Neuronal stem cell (in vitro differentiated cells): ENCODE measurements around the gene SMAD4.

Source experiments
- DNase-seq: peaks from one replicate; pipeline ENCODE4 v3.0.0-alpha.2; 2013; ENCODE audit warnings: low spot score
- H2AFZ ChIP-seq: one replicate; pipeline ENCODE4 v1.6.1; 2013; ENCODE audit warnings: mild to moderate bottlenecking, low read length, inconsistent platforms
- H2AK5ac ChIP-seq: 2 replicates; pipeline ENCODE4 v1.6.1; 2013; ENCODE audit warnings: low read depth, mild to moderate bottlenecking, inconsistent platforms, low read length, moderate library complexity, mixed read lengths
- H2BK120ac ChIP-seq: 2 replicates; pipeline ENCODE4 v1.6.1; 2013; ENCODE audit warnings: low read depth, mild to moderate bottlenecking, inconsistent platforms, low read length, moderate library complexity, mixed read lengths
- H2BK12ac ChIP-seq: one replicate; pipeline ENCODE4 v1.6.1; 2013; ENCODE audit warnings: low read length, inconsistent platforms
- H2BK15ac ChIP-seq: 2 replicates; pipeline ENCODE4 v1.6.1; 2013; ENCODE audit warnings: mild to moderate bottlenecking, low read length, inconsistent platforms, mixed read lengths
- H2BK5ac ChIP-seq: one replicate; pipeline ENCODE4 v1.6.1; 2013; ENCODE audit warnings: inconsistent platforms, mild to moderate bottlenecking, low read length, moderate library complexity
- H3K14ac ChIP-seq: one replicate; pipeline ENCODE4 v1.6.1; 2013; ENCODE audit warnings: low read length, inconsistent platforms
- H3K18ac ChIP-seq: 2 replicates; pipeline ENCODE4 v1.6.1; 2013; ENCODE audit warnings: low read length, inconsistent platforms
- H3K23ac ChIP-seq: 2 replicates; pipeline ENCODE4 v1.6.1; 2013; ENCODE audit warnings: low read depth, mild to moderate bottlenecking, mixed read lengths, low read length, inconsistent platforms; ENCODE audit not compliant: poor library complexity
- H3K27ac ChIP-seq: replicated peaks from 3 replicates; pipeline ENCODE4 v1.5.1; 2013; ENCODE audit warnings: low read length, inconsistent platforms
- H3K27me3 ChIP-seq, 3 experiments: 2 replicates each; pipeline ENCODE4 v1.6.1; 2013; ENCODE audit warnings: low read length in 3 of 3, mild to moderate bottlenecking in 2 of 3, inconsistent platforms in 1 of 3, low read depth in 1 of 3, mixed read lengths in 1 of 3, moderate library complexity in 1 of 3; ENCODE audit not compliant: control insufficient read depth in 3 of 3, insufficient read depth in 3 of 3
- H3K36me3 ChIP-seq, 2 donors: replicated peaks in 1 of 2; 2 replicates each; pipeline ENCODE4 v1.6.1; 2013; ENCODE audit warnings: low read length in 2 of 2; ENCODE audit not compliant: control insufficient read depth in 2 of 2, insufficient read depth in 2 of 2
- H3K4ac ChIP-seq: 2 replicates; pipeline ENCODE4 v1.6.1; 2013; ENCODE audit warnings: inconsistent platforms, mild to moderate bottlenecking, low read length, moderate library complexity
- H3K4me1 ChIP-seq, 2 donors: 1 replicate in 1 of 2; 2 replicates in 1 of 2; pipeline ENCODE4 v1.6.1; 2013; ENCODE audit warnings: low read length in 2 of 2, low read depth in 1 of 2; ENCODE audit not compliant: control insufficient read depth in 2 of 2, insufficient read depth in 1 of 2
- H3K4me2 ChIP-seq: one replicate; pipeline ENCODE4 v1.6.1; 2013; ENCODE audit warnings: mild to moderate bottlenecking, low read length, inconsistent platforms; ENCODE audit not compliant: insufficient read depth, poor library complexity, severe bottlenecking
- H3K4me3 ChIP-seq, 2 donors: 2 replicates each; pipeline ENCODE4 v1.5.1; 2013; ENCODE audit warnings: low read length in 2 of 2, mild to moderate bottlenecking in 2 of 2, inconsistent platforms in 1 of 2, moderate library complexity in 1 of 2
- H3K79me1 ChIP-seq: one replicate; pipeline ENCODE4 v1.6.1; 2013; ENCODE audit warnings: low read depth, mild to moderate bottlenecking, inconsistent platforms, low read length, moderate library complexity
- H3K9ac ChIP-seq: one replicate; pipeline ENCODE4 v1.6.1; 2013; ENCODE audit warnings: mild to moderate bottlenecking, low read depth, low read length, inconsistent platforms; ENCODE audit not compliant: poor library complexity
- H3K9me3 ChIP-seq, 2 donors: replicated peaks in 1 of 2; 2 replicates each; pipeline versions ENCODE3 to v1.6.1; 2013; ENCODE audit warnings: low read length in 2 of 2, mild to moderate bottlenecking in 2 of 2, inconsistent platforms in 1 of 2, low read depth in 1 of 2, mixed read lengths in 1 of 2, moderate library complexity in 1 of 2; ENCODE audit not compliant: control insufficient read depth in 2 of 2, insufficient read depth in 1 of 2
- H4K8ac ChIP-seq: one replicate; pipeline ENCODE4 v1.6.1; 2013; ENCODE audit warnings: low read depth, mild to moderate bottlenecking, inconsistent platforms, low read length, moderate library complexity
- H4K91ac ChIP-seq: one replicate; pipeline ENCODE4 v1.6.1; 2013; ENCODE audit warnings: low read length, low read depth, mild to moderate bottlenecking, inconsistent platforms; ENCODE audit not compliant: poor library complexity
- WGBS, 2 donors: extraction: QIAGEN DNeasy Blood & Tissue Kit; methylation state at CpG; one replicate each; pipeline ENCODE4 v1.1.7; 2013; ENCODE audit warnings: missing lambda C conversion rate in 2 of 2, mixed read lengths in 1 of 2; ENCODE audit not compliant: insufficient read length in 2 of 2, insufficient replicate concordance in 1 of 2; ENCODE audit errors: extremely low coverage in 2 of 2; 5-methylcytosine and 5-hydroxymethylcytosine counted together

The SMAD4 gene

DNA sequence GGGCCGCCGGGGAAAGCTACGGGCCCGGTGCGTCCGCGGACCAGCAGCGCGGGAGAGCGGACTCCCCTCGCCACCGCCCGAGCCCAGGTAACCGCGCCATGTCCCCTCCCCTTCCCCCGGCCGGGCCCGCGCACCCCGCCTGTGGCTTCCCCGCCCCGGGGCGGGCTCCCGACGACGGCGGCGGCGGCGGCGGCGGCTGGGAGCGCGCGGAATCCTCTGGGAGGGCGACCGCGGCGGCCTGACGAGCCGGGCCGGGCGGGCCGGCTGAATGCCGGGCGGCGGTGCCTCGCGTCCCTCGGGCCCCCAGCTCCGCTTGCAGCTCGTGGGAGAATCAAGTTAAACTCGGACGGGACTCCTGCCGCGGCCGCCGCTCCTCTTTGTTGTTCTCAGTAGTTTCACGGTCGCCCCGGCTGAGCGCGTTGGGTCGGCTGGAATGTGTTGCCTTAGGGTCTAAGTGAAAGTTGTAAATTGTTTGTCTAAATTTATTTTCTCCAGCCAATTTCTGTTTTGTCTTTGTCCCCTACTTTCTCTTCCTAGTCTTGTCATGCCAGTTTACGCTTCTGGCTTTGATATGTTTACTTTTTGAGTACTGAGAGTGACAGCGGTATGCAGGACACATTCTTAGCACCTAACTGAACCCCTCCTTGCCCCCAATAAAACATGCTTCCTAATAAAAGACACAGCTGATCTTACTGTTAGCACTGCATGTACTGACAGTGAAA is 685 bp downstream of the SMAD4 start:
- WGBS, 2 donors: no CpG with 5 or more reads among the region's 66 CpGs
- peak; percentile 67 for DNase-seq
- H2AFZ ChIP-seq: peak overlapping the region; percentile 93

DNA sequence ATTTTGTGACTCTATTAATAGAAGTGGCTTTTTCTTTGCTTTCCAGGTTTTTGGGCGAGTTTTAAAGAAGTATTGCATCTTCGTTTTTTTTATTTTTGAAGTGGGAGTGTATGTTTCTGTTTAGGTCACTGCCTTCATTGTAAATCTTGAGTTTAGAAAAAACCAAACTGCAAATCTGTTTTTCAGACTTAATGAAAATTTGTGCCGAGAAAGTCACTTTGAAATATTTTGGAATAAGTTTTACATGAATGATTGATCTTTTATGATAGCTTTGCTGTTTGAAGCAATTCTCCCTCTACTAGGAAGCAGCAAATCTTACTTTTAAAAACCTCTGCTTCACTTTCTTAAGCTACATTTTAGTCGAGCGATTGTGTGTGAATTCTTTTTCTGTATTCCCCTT is 2.2 kb downstream of the SMAD4 start:
- Histone ChIP-seq H3K9me3 (peaks cover 0 to 11% of the 10 kb centered on the region in 2 donors), H3K4me2 (no peak overlapping the region), H3K79me1 (peaks cover 2% of the 10 kb centered on the region), H2AFZ (no peak overlapping the region), H3K4me3 (peak overlapping the region in 1 of 2 donors; percentile 65), H3K4me1 (peaks cover 3 to 17% of the 10 kb centered on the region in 2 donors), H3K18ac (no peak overlapping the region), H3K4ac (no peak overlapping the region), H2BK120ac (no peak overlapping the region), H3K23ac (no peak overlapping the region), H3K36me3 (peaks cover 0 to 50% of the 10 kb centered on the region in 2 donors), H2BK15ac (no peak overlapping the region), H3K9ac (no peak overlapping the region), H2BK5ac (no peak overlapping the region), H2BK12ac (no peak overlapping the region), H3K27ac (no peak overlapping the region), H2AK5ac (no peak overlapping the region), H3K27me3 (no peaks in the 10 kb centered on the region), H3K14ac (no peak overlapping the region), H4K91ac (no peak overlapping the region), H4K8ac (no peak overlapping the region)
- DNase-seq: no peak
- WGBS, 2 donors: no CpG with 5 or more reads among the region's 5 CpGs

More for the DNA sequence above, 685 bp downstream of the SMAD4 start:
- Histone ChIP-seq H2BK12ac (no peak overlapping the region), H3K23ac (peak overlapping the region; percentile 95), H2AK5ac (peak overlapping the region; percentile 33), H3K18ac (peak overlapping the region; percentile 85), H3K27ac (peak overlapping the region; percentile 84), H3K9me3 (peaks cover 0 to 17% of the 10 kb centered on the region in 2 donors), H4K8ac (no peak overlapping the region), H3K4me3 (peak overlapping the region; percentile 65 to 90), H3K14ac (no peak overlapping the region), H3K4me2 (peak overlapping the region; percentile 55), H2BK15ac (no peak overlapping the region), H3K27me3 (no peaks in the 10 kb centered on the region), H2BK120ac (peak overlapping the region; percentile 3), H3K4me1 (peaks cover 3 to 17% of the 10 kb centered on the region in 2 donors), H3K9ac (peak overlapping the region; percentile 91), H3K36me3 (peaks cover 0 to 51% of the 10 kb centered on the region in 2 donors), H3K4ac (no peak overlapping the region), H2BK5ac (peak overlapping the region; percentile 76), H3K79me1 (peaks cover 2% of the 10 kb centered on the region), H4K91ac (no peak overlapping the region)

DNA sequence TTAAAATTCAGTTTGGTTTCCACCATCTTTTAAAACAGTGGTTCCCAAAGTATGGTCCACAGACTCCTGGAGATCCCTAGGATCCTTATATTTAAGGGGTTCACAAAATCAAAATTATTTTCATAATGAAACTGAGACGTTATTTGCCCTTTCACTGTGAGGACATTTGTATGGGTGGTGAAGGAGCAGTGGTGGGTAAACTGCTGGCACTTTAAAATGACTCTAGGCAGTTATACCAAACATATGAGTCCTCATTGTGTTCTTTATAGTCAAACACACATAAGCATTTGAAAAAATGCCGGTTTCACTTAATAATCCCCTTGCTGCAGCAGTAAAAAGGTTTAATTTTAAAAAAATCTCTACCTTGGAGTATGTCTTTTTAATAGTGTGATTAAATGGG is 7.2 kb downstream of the SMAD4 start:
- Histone ChIP-seq H3K36me3 (peaks cover 0 to 66% of the 10 kb centered on the region in 2 donors), H2BK12ac (no peak overlapping the region), H2BK120ac (no peak overlapping the region), H3K4me3 (no peak overlapping the region), H2BK5ac (no peak overlapping the region), H3K79me1 (peaks cover 2% of the 10 kb centered on the region), H2AFZ (no peak overlapping the region), H4K8ac (no peak overlapping the region), H3K27me3 (no peaks in the 10 kb centered on the region), H4K91ac (no peak overlapping the region), H2BK15ac (no peak overlapping the region), H3K4ac (no peak overlapping the region), H3K4me1 (peaks cover 1 to 4% of the 10 kb centered on the region in 2 donors), H3K4me2 (no peak overlapping the region), H3K23ac (no peak overlapping the region), H2AK5ac (no peak overlapping the region), H3K14ac (no peak overlapping the region), H3K27ac (no peak overlapping the region), H3K18ac (no peak overlapping the region), H3K9ac (no peak overlapping the region), H3K9me3 (peaks cover 0 to 20% of the 10 kb centered on the region in 2 donors)
- no peak for DNase-seq
- no CpG with 5 or more reads among the region's 2 CpGs for WGBS, 2 donors

DNA sequence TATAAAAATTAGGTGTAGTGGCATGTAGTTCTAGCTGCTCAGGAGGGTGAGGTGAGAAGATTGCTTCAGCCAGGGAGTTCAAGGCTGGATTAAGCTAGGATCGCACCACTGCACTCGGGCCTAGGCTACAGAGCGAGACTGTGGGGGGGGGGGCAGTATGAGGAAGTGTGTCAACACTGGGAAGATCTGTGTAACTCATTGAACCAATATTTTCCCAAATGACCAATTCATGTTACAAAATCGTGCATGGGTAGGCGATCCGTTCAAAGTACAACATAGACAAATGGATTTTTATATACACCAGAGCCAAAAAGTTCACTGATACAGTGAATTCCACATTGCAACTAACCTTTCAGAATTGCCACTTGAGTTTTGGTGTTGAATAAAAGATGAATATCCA is 8.1 kb downstream of the SMAD4 start:
- H3K4ac ChIP-seq: no peak overlapping the region
- H3K14ac ChIP-seq: no peak overlapping the region
- peaks cover 0 to 61% of the 10 kb centered on the region in 2 donors for H3K36me3 ChIP-seq
- no peak overlapping the region for H4K8ac ChIP-seq
- no peak overlapping the region for H3K18ac ChIP-seq
- no peak overlapping the region for H2BK120ac ChIP-seq
- peaks cover 0 to 1% of the 10 kb centered on the region in 2 donors for H3K4me1 ChIP-seq
- DNase-seq: no peak
- no peak overlapping the region for H2AFZ ChIP-seq
- no peak overlapping the region for H3K27ac ChIP-seq
- no peak overlapping the region for H2BK15ac ChIP-seq
- no peak overlapping the region for H3K4me3 ChIP-seq
- H2AK5ac ChIP-seq: no peak overlapping the region
- H2BK12ac ChIP-seq: no peak overlapping the region
- H3K4me2 ChIP-seq: no peak overlapping the region
- WGBS, 2 donors: no CpG with 5 or more reads among the region's 6 CpGs
- H3K79me1 ChIP-seq: peaks cover 2% of the 10 kb centered on the region
- no peaks in the 10 kb centered on the region for H3K27me3 ChIP-seq
- H3K9me3 ChIP-seq: peaks cover 0 to 20% of the 10 kb centered on the region in 2 donors
- no peak overlapping the region for H4K91ac ChIP-seq
- H3K9ac ChIP-seq: no peak overlapping the region
- no peak overlapping the region for H2BK5ac ChIP-seq
- no peak overlapping the region for H3K23ac ChIP-seq
